Fibroblast of peridontal ligament (primary cell): ENCODE data around the gene TMEM271.
"Not testable (repeated sequence)": the region's sequence is repeated elsewhere in the genome, so short reads cannot be mapped to it uniquely, and the experiment has no call there.

Experiments used
- DNase-seq: peaks from one replicate; pipeline ENCODE4 v3.0.0-alpha.2; 2010; ENCODE audit errors: extremely low read depth

The TMEM271 gene

GRCh38 chr4:561426-561825 is 14.7 kb downstream of the TMEM271 start:
- DNase-seq, result no peak

- DNase-seq, result no peak
These were observed 15.3 kb downstream of the TMEM271 start for GRCh38 chr4:560731-561291.

GRCh38 chr4:560061-560460 is 16.0 kb downstream of the TMEM271 start:
- no peak for DNase-seq

GRCh38 chr4:555566-556275 is 20.4 kb downstream of the TMEM271 start:
- DNase-seq, result no peak

- DNase-seq, result not testable (repeated sequence)
These were observed 21.2 kb downstream of the TMEM271 start for GRCh38 chr4:554793-555320.

GRCh38 chr4:552019-552418 is 24.1 kb downstream of the TMEM271 start:
- DNase-seq, result no peak

- not testable (repeated sequence) for DNase-seq
These were observed 25.8 kb downstream of the TMEM271 start for GRCh38 chr4:550268-550667.

- no peak for DNase-seq
These were observed 27.1 kb downstream of the TMEM271 start for GRCh38 chr4:548976-549375.

- no peak for DNase-seq
These were observed 30.5 kb downstream of the TMEM271 start for GRCh38 chr4:545612-546011.

- no peak for DNase-seq
These were observed 31.5 kb downstream of the TMEM271 start for GRCh38 chr4:544386-545105.

- DNase-seq, result no peak
These were observed 34.8 kb downstream of the TMEM271 start for GRCh38 chr4:541271-541670.

GRCh38 chr4:538542-539142 is 37.5 kb downstream of the TMEM271 start:
- no peak for DNase-seq

- no peak for DNase-seq
These were observed 38.4 kb downstream of the TMEM271 start for GRCh38 chr4:537436-538264.

- no peak for DNase-seq
These were observed 39.6 kb downstream of the TMEM271 start for GRCh38 chr4:536351-536972.

- no peak for DNase-seq
These were observed 40.2 kb downstream of the TMEM271 start for GRCh38 chr4:535924-536281.

GRCh38 chr4:535181-535923 is 40.7 kb downstream of the TMEM271 start:
- DNase-seq, result no peak

GRCh38 chr4:534576-535151 is 41.4 kb downstream of the TMEM271 start:
- DNase-seq, result no peak

GRCh38 chr4:534101-534575 is 42.0 kb downstream of the TMEM271 start:
- DNase-seq, result no peak

GRCh38 chr4:533318-534100 is 42.6 kb downstream of the TMEM271 start:
- DNase-seq, result no peak
